Cardiac muscle cell (in vitro differentiated cells and primary cell): Measurements from ENCODE around the gene FBLN2. TPM values are rescaled to one million over a fixed set of nuclear protein-coding genes. Genes with fewer than 3 reads are reported as not detected.

ENCODE experiments used
- DNase-seq, 2 donors: peaks; one replicate each; pipeline versions ENCODE4 v3.0.0 to v3.0.0-alpha.2; 2010 to 2017; ENCODE audit warnings: low read depth in 1 of 2, low spot score in 1 of 2
- H3K27ac ChIP-seq: fragments of 200-600 bp; sonication (generic); 2 replicates; pipeline ENCODE4 v1.5.1; 2016
- H3K27me3 ChIP-seq: fragments of 200-600 bp; sonication (generic); 2 replicates; pipeline ENCODE4 v1.6.0; 2016; ENCODE audit warnings: control low read depth
- H3K36me3 ChIP-seq: fragments of 200-600 bp; sonication (generic); 2 replicates; pipeline ENCODE4 v1.5.1; 2016; ENCODE audit warnings: control low read depth
- H3K4me1 ChIP-seq: fragments of 200-600 bp; sonication (generic); 2 replicates; pipeline ENCODE4 v1.8.1; 2017; ENCODE audit warnings: low read depth, mild to moderate bottlenecking, mixed run types
- H3K4me3 ChIP-seq: fragments of 200-600 bp; sonication (generic); 2 replicates; pipeline ENCODE4 v1.5.1; 2016; ENCODE audit warnings: mild to moderate bottlenecking
- H3K9me3 ChIP-seq: fragments of 200-600 bp; sonication (generic); 2 replicates; pipeline ENCODE4 v1.5.1; 2017; ENCODE audit warnings: low read depth, mild to moderate bottlenecking, control low read depth
- CTCF ChIP-seq: IDR thresholded peaks from 2 replicates; pipeline ENCODE4 v1.5.1; 2012; ENCODE audit warnings: low read depth, mild to moderate bottlenecking, low read length
- polyA plus RNA-seq: library from polyadenylated mRNA; unstranded; fragments of >200 nt; fragmentation: Nextera tagmentation; extraction: Ambion mirVana; gene quantifications from 2 replicates; pipeline ENCODE4 v1.2.1, GENCODE V29; 2016
- total RNA-seq: library from RNA; depleted of rRNA; stranded (reverse); fragments of >200 nt; gene quantifications from 2 replicates; pipeline ENCODE4 v1.2.3, GENCODE V29; 2016

Gene FBLN2
- total and polyA plus RNA-seq, 2 experiments from 2014 or later = 19.3 to 42.4 TPM

- Histone ChIP-seq H3K27ac (no peak overlapping the region), H3K4me1 (peaks cover 6% of the 10 kb centered on the region), H3K27me3 (no peaks in the 10 kb centered on the region), H3K9me3 (no peaks in the 10 kb centered on the region), H3K4me3 (no peak overlapping the region), H3K36me3 (no peaks in the 10 kb centered on the region)
- TF ChIP-seq CTCF = no peak
- DNase-seq = no peak
Observed at GRCh38 chr3:13598201-13598600, 49.3 kb downstream of the FBLN2 start.

- H3K36me3 ChIP-seq = no peaks in the 10 kb centered on the region
- H3K27ac ChIP-seq = no peak overlapping the region
- H3K4me1 ChIP-seq = peaks cover 6% of the 10 kb centered on the region
- no peak for TF ChIP-seq CTCF
- no peak overlapping the region for H3K4me3 ChIP-seq
- H3K9me3 ChIP-seq = no peaks in the 10 kb centered on the region
- H3K27me3 ChIP-seq = no peaks in the 10 kb centered on the region
- DNase-seq = peak in 1 of 2 donors; percentile 29
Observed at GRCh38 chr3:13598926-13599886, 50.3 kb downstream of the FBLN2 start.

GRCh38 chr3:13599887-13600450 is 51.0 kb downstream of the FBLN2 start:
- no peak for TF ChIP-seq CTCF
- no peak for DNase-seq
- no peak overlapping the region for H3K4me3 ChIP-seq
- no peaks in the 10 kb centered on the region for H3K36me3 ChIP-seq
- H3K4me1 ChIP-seq = peaks cover 6% of the 10 kb centered on the region
- H3K27me3 ChIP-seq = no peaks in the 10 kb centered on the region
- H3K27ac ChIP-seq = no peak overlapping the region
- no peaks in the 10 kb centered on the region for H3K9me3 ChIP-seq

- H3K27me3 ChIP-seq = no peaks in the 10 kb centered on the region
- H3K4me3 ChIP-seq = no peak overlapping the region
- H3K9me3 ChIP-seq = no peaks in the 10 kb centered on the region
- H3K4me1 ChIP-seq = no peaks in the 10 kb centered on the region
- H3K36me3 ChIP-seq = no peaks in the 10 kb centered on the region
- peak overlapping the region; percentile 6 for H3K27ac ChIP-seq
- TF ChIP-seq CTCF = no peak
- DNase-seq = peak; percentile 27 to 78
Observed at GRCh38 chr3:13600950-13601691, 52.2 kb downstream of the FBLN2 start.

GRCh38 chr3:13601692-13602080 is 52.8 kb downstream of the FBLN2 start:
- no peak for DNase-seq
- no peak for TF ChIP-seq CTCF
- Histone ChIP-seq H3K27ac (peak overlapping the region; percentile 6), H3K4me3 (no peak overlapping the region), H3K4me1 (no peaks in the 10 kb centered on the region), H3K27me3 (no peaks in the 10 kb centered on the region), H3K36me3 (no peaks in the 10 kb centered on the region), H3K9me3 (no peaks in the 10 kb centered on the region)
